ENCODE data around the gene NPTX1.

GRCh38 chr17:80428363-80428762 is 48.0 kb downstream of the NPTX1 start:
- TF ChIP-seq POLR2A (IDR thresholded peaks at IDR 0.05): no peak
- TF ChIP-seq CTCF (IDR thresholded peaks at IDR 0.05): no peak
